HG02642 (cell line): Measurements from ENCODE around the gene UQCRH.

Source experiments
- ATAC-seq: cut with Tn5 transposase; IDR thresholded peaks from one replicate; pipeline ENCODE4 v1.9.1; 2021; ENCODE audit warnings: mild to moderate bottlenecking; ENCODE audit not compliant: unreplicated experiment, poor library complexity

UQCRH gene

GRCh38 chr1:46303038-46303871 is at the start of gene UQCRH, which contains the start of gene LRRC41:
TSS of gene UQCRH (plus strand) at chr1:46303698. CDS start at chr1:46303767, 69 bp downstream.
TSS of gene LRRC41 (minus strand) at chr1:46303616. CDS start at chr1:46303322, 294 bp downstream.
- ATAC-seq, result peak; percentile 81

GRCh38 chr1:46254668-46255067 is 48.8 kb upstream of the UQCRH start:
- no peak for ATAC-seq

- no peak for ATAC-seq
Measured at GRCh38 chr1:46256523-46256922, 47.0 kb upstream of the UQCRH start.

- ATAC-seq, result no peak
Measured at GRCh38 chr1:46262508-46262907, 41.0 kb upstream of the UQCRH start.

- no peak for ATAC-seq
Measured at GRCh38 chr1:46263146-46263545, 40.4 kb upstream of the UQCRH start.

GRCh38 chr1:46268578-46268977 is 34.9 kb upstream of the UQCRH start:
- no peak for ATAC-seq

GRCh38 chr1:46274225-46275029 is 29.1 kb upstream of the UQCRH start:
- no peak for ATAC-seq

- no peak for ATAC-seq
Measured at GRCh38 chr1:46275030-46275337, 28.5 kb upstream of the UQCRH start.

GRCh38 chr1:46277658-46278373 is 25.7 kb upstream of the UQCRH start:
- ATAC-seq, result no peak

GRCh38 chr1:46278807-46279206 is 24.7 kb upstream of the UQCRH start:
- no peak for ATAC-seq

- no peak for ATAC-seq
Measured at GRCh38 chr1:46280092-46280491, 23.4 kb upstream of the UQCRH start.

GRCh38 chr1:46281021-46281420 is 22.5 kb upstream of the UQCRH start:
- ATAC-seq, result no peak

GRCh38 chr1:46284058-46284457 is 19.4 kb upstream of the UQCRH start:
- no peak for ATAC-seq

- no peak for ATAC-seq
Measured at GRCh38 chr1:46284597-46285564, 18.6 kb upstream of the UQCRH start.

GRCh38 chr1:46285730-46286477 is 17.6 kb upstream of the UQCRH start:
- no peak for ATAC-seq

GRCh38 chr1:46288485-46289133 is 14.9 kb upstream of the UQCRH start:
- no peak for ATAC-seq

- no peak for ATAC-seq
Measured at GRCh38 chr1:46289134-46289494, 14.4 kb upstream of the UQCRH start.

- no peak for ATAC-seq
Measured at GRCh38 chr1:46289976-46290375, 13.5 kb upstream of the UQCRH start.

GRCh38 chr1:46295306-46295705 is 8.2 kb upstream of the UQCRH start:
- no peak for ATAC-seq
